GM21737 (cell line): ENCODE results near the gene ERI3.

ENCODE experiments used
- ATAC-seq: cut with Tn5 transposase; IDR thresholded peaks from one replicate; pipeline ENCODE4 v1.9.1; 2021; ENCODE audit warnings: mild to moderate bottlenecking, moderate library complexity; ENCODE audit not compliant: unreplicated experiment

Gene ERI3

DNA sequence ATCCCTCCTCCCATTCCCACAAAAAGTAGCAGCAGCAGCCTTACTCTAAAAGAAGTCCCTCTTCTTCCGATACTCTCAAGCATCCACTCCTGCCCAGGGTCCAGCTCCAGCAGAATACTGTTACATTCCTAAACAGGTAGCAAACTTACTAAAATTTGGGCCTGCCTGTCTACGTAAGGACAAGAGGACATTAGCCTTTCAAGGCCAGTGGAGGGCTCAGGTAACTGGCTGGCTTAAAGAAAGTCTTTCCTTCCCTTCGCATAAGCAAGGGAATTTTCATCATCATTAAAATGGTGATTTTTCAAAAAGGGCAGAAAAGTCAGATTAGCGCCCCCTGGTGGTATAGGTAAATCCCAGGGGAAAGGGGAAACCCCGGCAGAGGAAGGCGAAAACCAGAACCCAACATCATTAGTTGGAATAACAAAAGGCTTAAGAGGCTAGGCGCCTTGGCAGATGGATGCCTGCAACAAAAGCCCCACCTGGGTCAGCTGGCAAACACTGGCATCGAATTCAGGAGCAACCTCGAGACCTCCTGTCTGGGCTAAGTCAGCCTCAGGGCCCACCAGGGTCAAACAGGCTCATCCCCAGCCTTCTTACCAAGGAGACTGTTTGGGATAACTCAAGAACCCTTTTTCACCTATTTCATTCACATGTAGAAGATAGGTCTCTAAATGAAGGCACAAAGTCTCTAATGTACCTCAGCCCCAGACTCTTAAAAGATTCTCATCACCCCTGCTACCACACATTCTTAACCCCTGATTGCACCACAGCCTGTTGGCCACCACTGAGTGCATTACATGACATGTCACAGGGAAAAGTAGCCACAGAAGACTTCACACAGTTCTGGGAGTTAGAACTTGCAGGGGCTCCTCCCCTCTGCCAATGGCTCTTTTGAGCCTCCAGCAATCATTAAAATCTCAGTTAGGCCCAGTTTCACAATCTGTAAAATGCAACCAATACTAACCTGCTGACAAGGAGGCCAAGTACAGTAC is 36.7 kb downstream of the ERI3 start:
- no peak for ATAC-seq

DNA sequence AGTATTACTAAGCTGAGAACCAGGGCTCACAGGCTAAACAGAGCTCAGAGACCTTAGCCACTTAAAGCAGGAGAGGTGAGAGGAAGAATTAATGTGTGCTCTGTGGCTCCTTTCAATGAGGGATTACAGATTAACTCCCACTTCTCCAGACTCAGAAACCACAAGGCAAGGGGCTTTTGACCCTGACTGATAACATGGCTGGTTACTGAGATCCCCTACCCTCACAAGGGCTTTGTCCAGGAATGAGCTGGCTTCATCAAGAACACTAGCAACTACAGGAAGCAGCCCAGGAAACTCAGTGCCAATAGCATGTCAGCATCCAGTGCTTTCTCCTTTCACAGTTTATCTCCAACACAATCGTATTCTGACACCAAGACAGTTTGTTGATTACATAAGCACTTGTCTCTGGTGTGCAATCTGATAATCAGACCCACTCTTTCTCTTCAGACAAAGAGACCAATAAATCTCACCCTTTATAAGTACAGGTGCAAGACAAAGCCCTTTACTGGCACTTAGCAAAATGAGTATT is 38.8 kb downstream of the ERI3 start:
- peak; percentile 41 for ATAC-seq

DNA sequence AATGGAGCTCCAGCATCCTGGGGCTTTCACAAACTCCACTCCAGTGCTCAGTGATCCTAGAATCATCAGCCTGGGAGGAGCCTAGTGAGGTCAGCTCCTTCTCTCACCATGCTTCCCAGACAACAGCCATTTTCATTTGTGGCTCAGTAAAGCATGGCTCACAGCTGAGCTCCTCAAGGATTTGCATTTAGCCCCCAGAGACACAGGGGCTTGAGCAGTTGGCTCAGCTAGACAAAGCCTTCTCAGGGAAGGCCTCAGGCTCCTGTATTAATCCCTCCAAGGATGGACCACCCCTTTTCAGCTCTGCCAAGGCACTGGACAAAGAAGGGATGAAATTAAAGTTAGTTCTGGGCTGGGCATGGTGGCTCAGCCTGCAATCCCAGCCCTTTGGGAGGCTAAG is 39.5 kb downstream of the ERI3 start:
- no peak for ATAC-seq

DNA sequence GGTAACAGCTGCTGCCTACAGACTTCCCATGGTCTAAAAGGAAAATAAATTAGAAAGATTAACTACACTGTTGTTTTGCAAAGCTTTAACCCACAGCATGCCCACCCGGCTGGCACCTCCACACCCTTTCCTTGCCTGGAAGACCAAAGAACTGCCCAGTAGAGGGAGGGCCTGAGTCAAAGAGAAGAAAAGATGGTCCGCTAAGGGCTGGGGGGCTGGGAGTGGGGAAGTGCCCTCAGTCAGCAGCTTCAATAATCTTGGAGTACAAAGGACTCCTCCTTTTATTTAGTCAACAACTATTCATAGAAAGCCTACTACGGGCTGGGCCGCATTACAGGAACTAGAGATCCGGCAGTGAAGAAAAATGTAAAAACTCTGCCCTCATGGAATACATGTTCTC is 40.6 kb downstream of the ERI3 start:
- ATAC-seq, result no peak

DNA sequence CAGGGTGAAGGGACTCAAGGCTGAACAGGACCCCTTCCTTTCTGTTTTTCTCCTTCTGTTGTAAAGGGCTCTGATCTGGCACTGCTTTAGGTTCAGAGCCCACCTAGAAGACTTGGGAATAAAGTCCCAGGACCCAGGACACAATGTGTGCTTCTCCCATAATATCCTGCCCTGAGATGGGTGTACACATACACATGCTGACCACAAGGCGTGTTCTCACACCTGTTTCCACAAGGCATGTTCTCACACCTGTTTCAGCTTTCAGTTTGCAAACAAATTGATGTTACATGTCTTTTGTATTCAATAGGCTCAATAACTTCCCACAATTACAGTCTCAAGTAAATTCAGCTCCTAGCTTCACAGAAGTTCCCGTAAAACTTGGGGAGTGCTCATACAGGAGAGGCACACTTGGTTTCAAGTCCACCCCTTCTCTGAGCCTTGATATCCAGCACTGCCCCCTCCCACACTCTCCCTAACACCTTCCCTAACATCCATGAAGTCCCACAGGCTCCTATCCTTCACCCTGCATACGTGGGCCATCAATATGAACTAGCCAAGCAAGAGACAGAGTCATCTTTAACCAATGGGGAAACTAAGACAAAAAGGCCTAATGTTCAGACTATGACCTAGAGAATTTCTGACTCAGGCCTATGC is 41.7 kb downstream of the ERI3 start:
- ATAC-seq, result no peak

DNA sequence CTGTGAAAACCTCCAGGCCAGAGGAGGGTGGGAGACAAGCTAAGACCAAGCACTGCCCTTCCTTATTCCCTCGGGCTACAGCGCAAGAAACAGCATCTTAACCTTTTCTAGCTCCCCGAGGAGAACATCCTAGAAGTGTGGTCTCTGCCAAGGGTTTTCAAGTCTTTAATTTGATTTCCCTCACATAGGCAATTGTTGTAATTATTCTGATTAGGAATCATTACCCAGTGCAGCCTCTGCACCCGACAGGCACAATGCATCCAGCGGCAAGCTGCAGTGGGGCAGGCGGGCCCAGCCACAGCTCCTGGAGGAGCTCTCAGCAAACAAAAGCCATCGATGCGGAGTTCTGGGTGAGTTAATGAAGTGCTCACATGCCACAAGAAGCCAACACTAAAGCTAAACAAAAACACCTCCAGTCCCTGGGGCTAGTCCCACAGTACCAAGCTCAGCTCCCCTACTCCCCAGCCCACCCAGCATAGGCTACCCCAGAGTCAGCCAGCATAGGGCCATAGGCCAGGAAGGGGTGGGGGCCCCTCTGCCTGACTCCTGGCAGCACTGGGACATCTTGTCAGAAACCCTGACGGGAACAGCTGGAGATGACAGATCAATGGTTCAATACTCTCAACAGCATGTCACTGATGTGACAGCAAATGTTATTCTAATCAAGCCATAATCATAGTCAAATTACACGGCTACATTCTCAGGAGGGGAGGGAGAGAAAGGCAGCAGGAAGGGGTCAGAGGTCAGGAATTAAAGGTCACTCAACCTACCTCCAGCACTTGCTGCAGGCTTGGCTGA is 42.5 kb downstream of the ERI3 start:
- ATAC-seq, result no peak

DNA sequence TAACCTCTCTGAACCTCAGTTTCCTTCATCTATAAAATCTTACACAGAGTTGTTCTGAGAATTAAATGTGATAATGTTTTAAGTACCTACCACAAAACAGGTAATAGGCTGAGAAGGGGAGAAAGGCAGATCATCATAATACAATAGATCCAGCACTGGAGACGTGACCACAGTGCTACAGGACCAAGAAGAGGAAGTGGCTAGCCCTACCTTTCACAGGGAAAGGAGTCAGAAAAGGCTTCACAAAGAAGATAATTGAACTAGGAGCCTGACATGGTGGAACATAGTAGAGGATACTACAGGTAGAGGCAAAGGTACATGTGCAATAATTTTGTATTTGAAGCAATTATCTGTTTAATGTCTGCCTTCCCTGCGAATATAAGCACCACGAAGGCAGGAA is 45.1 kb downstream of the ERI3 start:
- no peak for ATAC-seq

DNA sequence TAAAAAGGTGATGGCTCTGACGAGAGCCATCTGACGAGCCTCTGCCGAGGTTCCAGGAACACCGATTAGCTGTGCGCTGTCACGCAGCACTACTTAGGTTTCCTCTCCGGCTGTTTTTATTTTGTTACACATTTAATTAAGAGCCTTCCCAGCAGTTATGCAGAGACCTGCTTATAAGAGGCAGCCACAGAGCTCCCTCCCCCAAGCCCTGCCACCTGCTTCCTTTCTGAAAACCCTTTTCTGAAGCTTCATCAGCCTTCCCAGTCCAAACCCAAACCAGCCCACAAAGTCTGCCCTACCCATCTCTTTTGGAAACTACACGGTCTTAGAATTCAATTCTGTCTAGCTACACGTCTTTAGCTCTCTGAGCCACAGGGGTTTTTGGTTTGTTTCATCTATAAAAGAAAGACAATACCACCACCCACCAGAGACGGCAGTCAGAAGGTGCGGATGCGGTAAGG is 49.1 kb downstream of the ERI3 start:
- no peak for ATAC-seq

DNA sequence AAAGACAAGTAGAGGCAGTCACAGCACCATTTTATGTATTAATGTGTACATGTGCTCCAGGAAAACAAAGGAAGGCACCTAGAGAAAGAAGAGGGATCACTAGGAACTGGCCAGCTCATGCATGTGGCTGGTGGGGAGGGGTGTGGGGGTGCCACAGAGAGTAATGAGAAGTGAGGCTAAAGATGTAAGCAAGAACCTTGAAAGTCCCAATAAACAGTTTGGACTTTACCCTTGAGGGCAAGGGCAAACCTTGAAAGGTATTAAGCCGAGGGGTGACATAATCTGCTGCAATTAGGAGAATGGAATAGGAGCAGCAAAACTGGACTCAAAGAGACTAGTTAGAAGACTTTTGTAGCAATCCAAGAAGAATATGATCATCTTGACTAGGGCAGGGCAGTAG is 51.5 kb downstream of the ERI3 start:
- no peak for ATAC-seq

DNA sequence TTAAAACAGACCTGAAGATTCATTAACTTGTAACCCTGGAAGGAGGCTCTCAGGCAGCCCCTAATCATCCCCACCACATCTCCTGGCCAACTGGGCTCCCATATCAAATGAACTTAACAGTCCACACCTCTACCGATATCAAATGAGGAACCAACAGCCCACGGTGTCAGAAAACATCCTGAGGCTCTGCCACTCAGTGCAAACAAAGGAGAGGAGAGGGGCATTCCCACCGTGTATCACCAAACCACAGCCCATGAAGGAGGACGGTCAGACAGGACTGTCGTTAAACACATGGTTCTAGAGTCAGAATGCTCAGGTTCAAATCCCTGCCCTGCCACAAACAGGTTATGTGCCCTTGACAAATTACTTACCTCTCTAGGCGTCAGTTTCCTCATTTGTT is 52.5 kb downstream of the ERI3 start:
- ATAC-seq, result no peak

DNA sequence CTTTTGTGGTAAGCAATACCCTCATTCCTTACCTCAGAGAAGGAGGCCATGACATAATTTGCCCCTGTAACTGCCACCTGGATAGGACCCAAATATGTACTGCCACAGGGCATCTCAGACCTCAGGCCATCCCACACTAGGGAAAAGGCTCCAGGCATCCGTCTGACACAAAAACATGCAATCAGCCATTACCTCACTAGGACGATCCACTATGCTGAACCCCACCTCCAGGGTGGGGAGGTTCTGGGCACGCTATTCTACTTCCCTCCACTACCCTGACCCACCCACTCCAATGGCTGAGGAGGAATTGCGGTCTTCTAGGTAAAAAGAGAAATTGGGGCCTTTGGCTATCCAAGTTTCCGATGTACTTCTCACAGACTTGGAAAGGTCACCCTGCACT is 53.6 kb downstream of the ERI3 start:
- no peak for ATAC-seq

DNA sequence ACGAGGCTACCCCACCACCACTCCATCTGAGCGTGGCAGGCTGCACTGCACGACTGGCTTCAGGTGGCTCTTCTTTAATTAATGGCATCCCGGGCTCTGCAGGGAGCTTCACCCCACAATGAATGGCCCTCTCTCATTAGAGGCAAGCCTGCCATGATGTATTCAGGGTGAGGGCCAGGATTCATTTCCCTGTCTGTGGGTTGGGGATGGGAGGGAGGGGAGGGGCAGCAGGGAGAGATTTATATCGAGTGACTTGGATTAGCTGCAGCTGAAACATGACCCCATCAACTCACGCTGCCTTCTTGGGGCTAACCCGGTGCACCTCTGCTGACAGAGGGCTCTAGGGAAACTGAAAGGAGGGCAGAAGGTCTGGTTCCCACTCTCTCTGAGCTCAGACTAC is 54.2 kb downstream of the ERI3 start:
- ATAC-seq, result no peak

DNA sequence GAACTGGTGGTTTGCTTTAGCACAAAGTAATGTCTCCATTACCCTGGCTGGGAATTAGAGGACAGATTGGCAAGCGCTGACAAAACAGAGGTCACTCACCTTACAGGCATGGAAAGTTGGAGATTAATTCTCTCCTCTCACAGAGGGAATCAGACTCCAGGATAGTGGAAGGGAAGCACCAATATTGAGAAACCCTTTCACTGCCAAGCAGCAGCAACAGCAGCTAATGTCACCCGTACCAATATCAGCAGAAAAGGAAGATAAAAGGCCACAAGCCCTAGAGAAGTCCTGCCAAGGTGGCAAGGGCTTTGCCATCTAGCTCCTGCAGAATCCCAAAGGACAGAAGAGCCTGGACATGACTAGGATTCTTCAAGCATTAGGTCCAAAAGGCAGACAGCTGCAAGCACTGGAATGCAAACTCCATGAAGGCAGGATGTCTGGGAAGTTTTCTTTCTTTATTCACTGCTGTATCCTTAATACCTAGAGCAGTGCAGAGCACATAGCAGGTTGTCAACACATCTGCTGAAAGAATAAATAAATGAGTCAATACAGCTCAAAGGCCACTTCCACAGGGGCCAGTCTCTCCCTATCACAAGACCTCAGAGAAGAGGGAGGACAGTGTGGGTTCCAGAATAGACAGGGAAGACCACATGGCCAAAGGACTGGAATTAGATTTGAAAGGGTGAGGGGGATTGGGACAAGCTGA is 57.2 kb downstream of the ERI3 start:
- no peak for ATAC-seq

DNA sequence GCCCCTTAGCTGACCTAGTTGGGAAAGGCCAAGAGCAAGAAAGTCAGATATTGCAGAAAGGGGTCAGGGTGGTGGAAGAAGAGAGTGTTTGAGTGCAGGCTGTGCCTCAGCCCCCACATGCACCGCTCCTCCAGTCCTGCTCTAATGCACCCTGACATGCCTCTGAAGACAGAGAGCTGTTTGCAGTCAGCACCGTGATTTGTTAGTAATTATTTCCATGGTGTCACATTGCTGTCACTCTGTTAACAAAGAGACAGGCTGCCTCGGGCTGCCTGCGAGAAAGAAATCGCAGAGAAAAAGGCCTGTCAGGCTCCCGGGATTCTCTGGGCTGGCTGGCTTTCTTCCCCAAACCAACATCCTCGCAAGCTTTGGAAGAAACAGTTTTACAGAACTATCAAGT is 58.3 kb downstream of the ERI3 start:
- no peak for ATAC-seq

DNA sequence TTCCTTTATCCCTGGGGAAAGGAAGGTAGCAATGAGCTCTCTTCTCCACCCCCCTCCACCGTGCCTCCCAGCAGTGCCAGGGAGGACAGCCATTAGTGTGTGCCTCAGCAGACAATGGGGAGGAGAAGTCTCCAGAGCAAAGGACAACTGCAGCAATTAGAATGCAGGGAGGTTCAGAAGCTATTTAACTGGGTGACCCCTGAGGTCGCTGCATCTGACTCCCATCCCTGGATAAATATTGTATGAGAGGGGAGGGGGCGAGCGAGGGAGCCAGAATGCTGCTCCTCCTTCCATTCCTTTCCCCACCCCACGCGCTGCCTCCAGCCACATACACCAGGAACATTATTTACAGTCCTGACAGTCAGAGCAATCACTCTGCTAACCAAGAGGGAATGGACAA is 59.0 kb downstream of the ERI3 start:
- ATAC-seq, result no peak

DNA sequence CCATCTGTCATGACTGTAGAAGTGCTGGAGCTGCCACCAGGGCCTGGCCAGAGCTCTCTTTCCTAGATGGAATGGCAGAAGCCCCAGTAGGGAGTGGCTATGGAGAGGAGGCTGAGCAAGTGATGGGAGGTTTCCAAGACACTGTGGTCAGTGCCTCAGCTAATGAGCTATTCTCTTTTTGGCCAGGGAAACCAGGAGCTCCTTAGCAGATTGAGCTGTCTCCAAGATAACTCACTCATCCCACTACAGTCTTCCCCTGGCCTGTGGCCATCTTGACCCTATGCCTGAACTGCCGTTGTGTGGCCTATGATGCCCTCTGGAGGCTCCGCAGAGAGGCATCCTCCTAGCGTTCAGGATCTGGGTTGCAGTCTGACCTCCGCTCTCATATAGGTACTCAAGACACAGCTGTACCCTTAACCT is 60.5 kb downstream of the ERI3 start:
- no peak for ATAC-seq

DNA sequence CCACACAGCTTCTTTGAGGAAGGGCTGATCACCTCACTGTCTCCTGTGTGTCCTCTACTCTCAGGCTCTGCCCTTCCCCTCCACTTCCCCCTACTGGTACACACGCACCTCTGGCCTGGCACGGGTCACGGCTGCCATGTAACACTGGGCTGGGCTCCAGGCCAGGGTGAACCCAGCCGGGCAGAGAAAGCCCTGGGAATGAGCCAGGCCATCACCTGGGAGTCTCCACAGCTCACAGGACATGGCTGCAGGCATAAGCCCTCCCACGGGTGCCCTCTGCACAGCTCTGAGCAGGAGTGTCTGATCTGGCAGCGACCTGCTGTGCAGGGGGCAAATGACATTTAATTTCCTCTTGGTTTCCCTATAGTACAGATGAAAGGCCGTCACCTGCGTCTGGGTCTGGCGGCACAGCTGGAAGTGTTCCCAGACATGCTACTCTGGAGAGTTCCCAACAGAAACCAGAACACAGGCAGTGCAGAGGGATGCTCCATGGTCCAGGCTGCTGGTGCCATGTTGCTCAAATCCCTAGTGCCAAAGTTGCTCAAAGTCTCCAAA is 61.2 kb downstream of the ERI3 start:
- ATAC-seq, result no peak

DNA sequence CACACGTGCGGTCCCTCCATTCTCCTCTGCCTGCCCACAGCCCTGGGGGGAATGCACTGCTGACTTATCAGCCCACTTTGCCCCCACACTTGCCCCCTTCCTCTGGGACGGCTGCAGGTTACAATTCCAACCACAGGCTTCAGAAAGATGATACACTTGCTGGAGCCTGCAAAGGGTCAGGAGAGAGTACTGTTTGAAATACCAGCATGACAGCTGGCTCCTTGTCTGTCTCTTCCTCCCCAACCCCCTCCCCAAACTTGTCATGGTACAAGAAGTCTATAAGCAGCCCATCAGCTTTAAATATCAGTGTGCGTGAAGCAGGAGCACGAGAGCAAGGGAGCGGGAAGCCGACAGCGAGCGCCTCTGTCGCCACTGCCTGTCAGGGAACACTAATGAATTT is 62.4 kb downstream of the ERI3 start:
- ATAC-seq, result no peak

DNA sequence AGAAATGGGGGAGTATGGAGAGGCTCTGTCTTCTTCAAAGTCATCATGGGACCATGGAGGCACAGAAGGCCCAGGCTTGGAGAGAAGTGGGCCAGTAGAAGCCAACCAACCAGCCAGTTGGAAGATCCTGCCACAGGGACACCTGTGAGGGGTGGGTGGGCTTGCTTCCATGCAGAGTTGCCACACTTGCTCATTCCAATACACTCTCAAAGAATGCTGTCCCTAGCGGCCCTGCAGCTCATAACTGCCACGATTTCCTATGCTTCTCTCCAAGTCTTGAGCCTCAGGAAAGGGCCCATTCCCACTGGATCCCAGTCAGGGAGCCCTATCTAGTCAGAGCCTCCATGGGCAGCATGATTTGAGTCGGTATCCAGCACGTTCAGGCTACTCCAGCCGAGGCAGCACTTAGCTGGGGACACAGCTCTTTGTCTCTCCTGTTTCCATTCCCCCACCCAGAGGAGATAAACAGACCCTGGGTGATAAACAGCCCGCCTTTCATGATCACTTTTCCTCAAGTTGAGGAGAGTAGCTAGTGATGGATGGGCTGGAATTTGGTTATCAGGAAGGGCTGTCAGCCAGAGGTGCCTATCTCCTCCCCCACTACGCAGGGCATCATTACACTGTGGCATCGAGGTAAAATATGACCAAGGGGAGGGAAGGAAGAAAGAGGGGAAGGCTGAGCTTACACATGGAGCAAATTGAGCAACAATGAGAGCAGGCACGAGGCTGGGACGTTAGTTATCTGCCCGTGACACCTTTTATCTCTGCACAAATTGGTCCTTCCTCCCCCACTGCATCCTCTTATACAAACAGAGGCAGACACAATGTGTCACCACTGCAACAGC is 64.6 kb downstream of the ERI3 start:
- no peak for ATAC-seq
